GM23338 (cell line): ENCODE data around the gene FBXO31. TPM values are rescaled to one million over a fixed set of nuclear protein-coding genes. Genes with fewer than 3 reads are reported as not detected.

Experiments used
- ATAC-seq: fragments of 200-7000 bp; cut with Tn5 transposase; 3 replicates; pipeline ENCODE4 v1.9.1; 2020
- DNase-seq: peaks from one replicate; pipeline ENCODE4 v3.0.0-alpha.2; 2015; ENCODE audit warnings: low spot score
- H2AFZ ChIP-seq: fragments of 200-600 bp; sonication (generic); 2 replicates; pipeline ENCODE4 v1.8.0; 2016; ENCODE audit warnings: antibody characterized with exemption, mild to moderate bottlenecking, moderate library complexity
- H3F3A ChIP-seq: fragments of 200-600 bp; sonication (generic); replicated peaks from 2 replicates; pipeline ENCODE4 v1.8.0; 2017; ENCODE audit warnings: antibody characterized with exemption, mixed run types, low read depth
- H3K27ac ChIP-seq: fragments of 200-600 bp; sonication (generic); 2 replicates; pipeline ENCODE4 v1.6.1; 2016; ENCODE audit warnings: low read depth
- H3K27me3 ChIP-seq: fragments of 200-600 bp; sonication (generic); 2 replicates; pipeline ENCODE4 v1.8.0; 2016; ENCODE audit warnings: mild to moderate bottlenecking, mixed run types, moderate library complexity; ENCODE audit not compliant: insufficient read depth
- H3K36me3 ChIP-seq: fragments of 200-600 bp; sonication (generic); 2 replicates; pipeline ENCODE4 v1.8.0; 2016; ENCODE audit warnings: mild to moderate bottlenecking; ENCODE audit not compliant: insufficient read depth
- H3K4me1 ChIP-seq: fragments of 200-600 bp; sonication (generic); 2 replicates; pipeline ENCODE4 v1.8.0; 2016; ENCODE audit warnings: mild to moderate bottlenecking, moderate library complexity; ENCODE audit not compliant: insufficient read depth
- H3K4me2 ChIP-seq: fragments of 200-600 bp; sonication (generic); 2 replicates; pipeline ENCODE4 v1.7.1; 2017; ENCODE audit warnings: mixed run types
- H3K4me3 ChIP-seq: fragments of 200-600 bp; sonication (generic); 2 replicates; pipeline ENCODE4 v1.6.1; 2016; ENCODE audit warnings: mixed run types
- H3K79me2 ChIP-seq: fragments of 200-600 bp; sonication (generic); replicated peaks from 2 replicates; pipeline ENCODE4 v1.8.0; 2017; ENCODE audit warnings: mild to moderate bottlenecking; ENCODE audit not compliant: insufficient read depth
- H3K9me2 ChIP-seq: fragments of 200-600 bp; sonication (generic); 2 replicates; pipeline ENCODE4 v1.8.0; 2017; ENCODE audit not compliant: insufficient read depth
- H4K20me1 ChIP-seq: fragments of 200-600 bp; sonication (generic); replicated peaks from 2 replicates; pipeline ENCODE4 v1.8.0; 2017; ENCODE audit warnings: mild to moderate bottlenecking; ENCODE audit not compliant: insufficient read depth
- H3K27ac Mint-ChIP-seq: 2 replicates; pipeline ENCODE4 v1.8.0; 2020; ENCODE audit warnings: inconsistent platforms, mild to moderate bottlenecking, moderate library complexity, mixed read lengths
- H3K27me3 Mint-ChIP-seq: 3 replicates; pipeline ENCODE4 v1.8.0; 2022; ENCODE audit warnings: low read depth, mild to moderate bottlenecking, moderate library complexity, mixed read lengths, inconsistent platforms; ENCODE audit not compliant: insufficient read depth, poor library complexity
- H3K36me3 Mint-ChIP-seq: 3 replicates; pipeline ENCODE4 v1.8.0; 2021; ENCODE audit warnings: low read depth, mild to moderate bottlenecking, inconsistent platforms, moderate library complexity, mixed read lengths
- H3K4me1 Mint-ChIP-seq: 3 replicates; pipeline ENCODE4 v1.8.0; 2020; ENCODE audit warnings: mild to moderate bottlenecking, inconsistent platforms, mixed read lengths
- H3K4me3 Mint-ChIP-seq: 3 replicates; pipeline ENCODE4 v1.8.0; 2021; ENCODE audit warnings: moderate library complexity, mild to moderate bottlenecking, inconsistent platforms, mixed read lengths
- H3K9me3 Mint-ChIP-seq: 3 replicates; pipeline ENCODE4 v1.8.0; 2020; ENCODE audit warnings: moderate library complexity, mild to moderate bottlenecking, inconsistent platforms, mixed read lengths
- CREB1 ChIP-seq: fragments of 250-450 bp; sonication (Bioruptor Pico); IDR thresholded peaks from 2 replicates; pipeline ENCODE4 v1.5.0; 2020; ENCODE audit warnings: low read depth, mild to moderate bottlenecking, moderate library complexity
- CTCF ChIP-seq, 2 experiments: fragments of 200-600 bp in 1 of 2; sonication (generic) in 1 of 2; conservative IDR thresholded peaks; 2 replicates each; pipeline versions ENCODE4 v1.5.1 to v1.6.1; 2016 to 2017; ENCODE audit warnings: antibody characterized with exemption in 2 of 2, low read depth in 2 of 2, mild to moderate bottlenecking in 2 of 2, moderate library complexity in 1 of 2
- ETS1 ChIP-seq: IDR thresholded peaks from 2 replicates; pipeline ENCODE4 v1.6.1; 2016; ENCODE audit warnings: antibody characterized with exemption
- EZH2 ChIP-seq: fragments of 200-600 bp; sonication (generic); IDR thresholded peaks from one replicate; pipeline ENCODE4 v1.8.0; 2017; ENCODE audit warnings: antibody characterized with exemption, mild to moderate bottlenecking, low read depth; ENCODE audit not compliant: unreplicated experiment
- JUNB ChIP-seq: IDR thresholded peaks from one replicate; pipeline ENCODE4 v1.6.1; 2016; ENCODE audit warnings: antibody characterized with exemption; ENCODE audit not compliant: unreplicated experiment
- NANOG ChIP-seq: IDR thresholded peaks from 2 replicates; pipeline ENCODE4 v1.6.1; 2016; ENCODE audit warnings: antibody characterized with exemption, borderline replicate concordance
- POLR2AphosphoS5 ChIP-seq: IDR thresholded peaks from 2 replicates; pipeline ENCODE4 v1.6.1; 2016; ENCODE audit warnings: antibody characterized with exemption, low read depth
- polyA plus RNA-seq: library from polyadenylated mRNA; unstranded; fragments of >200 nt; fragmentation: Nextera tagmentation; extraction: Ambion mirVana; gene quantifications from 2 replicates; pipeline ENCODE4 v1.2.1, GENCODE V29; 2016
- total RNA-seq: library from RNA; depleted of rRNA; stranded (reverse); fragments of >200 nt; shearing (Covaris generic); gene quantifications from 2 replicates; pipeline ENCODE4 v1.2.3, GENCODE V29; 2014
- TF ChIP-seq, protein P1 (sequence below): IDR thresholded peaks from one replicate; pipeline ENCODE4 v1.6.1; 2018; ENCODE audit warnings: antibody characterized with exemption; ENCODE audit not compliant: unreplicated experiment

FBXO31 gene
- total and polyA plus RNA-seq, 2 experiments from 2014 or later: 7.0 to 23.8 TPM

- H3K9me3 Mint-ChIP-seq: no peaks in the 10 kb centered on the region; the same call in 2 of the 3 replicates
- H3K36me3 Mint-ChIP-seq: peaks cover 3% of the 10 kb centered on the region; the same call in 2 of the 3 replicates
- Histone ChIP-seq H3K9me2 (no peaks in the 10 kb centered on the region), H3K4me1 (peaks cover 12% of the 10 kb centered on the region), H3K36me3 (no peaks in the 10 kb centered on the region), H3K4me3 (peak overlapping the region; percentile 79), H3K27ac (no peak overlapping the region), H2AFZ (no peak overlapping the region), H3K27me3 (no peaks in the 10 kb centered on the region), H4K20me1 (peaks cover 40% of the 10 kb centered on the region), H3F3A (0 out of 2 replicates have a peak, but pooled peaks cover 10% of the 10 kb centered on the region), H3K4me2 (peak overlapping the region; percentile 94), H3K79me2 (peaks cover 51% of the 10 kb centered on the region)
- 0 out of 2 replicates have a peak overlapping the region, but pooled peaks have one; percentile 80 for H3K27ac Mint-ChIP-seq
- TF ChIP-seq, protein P1, sequence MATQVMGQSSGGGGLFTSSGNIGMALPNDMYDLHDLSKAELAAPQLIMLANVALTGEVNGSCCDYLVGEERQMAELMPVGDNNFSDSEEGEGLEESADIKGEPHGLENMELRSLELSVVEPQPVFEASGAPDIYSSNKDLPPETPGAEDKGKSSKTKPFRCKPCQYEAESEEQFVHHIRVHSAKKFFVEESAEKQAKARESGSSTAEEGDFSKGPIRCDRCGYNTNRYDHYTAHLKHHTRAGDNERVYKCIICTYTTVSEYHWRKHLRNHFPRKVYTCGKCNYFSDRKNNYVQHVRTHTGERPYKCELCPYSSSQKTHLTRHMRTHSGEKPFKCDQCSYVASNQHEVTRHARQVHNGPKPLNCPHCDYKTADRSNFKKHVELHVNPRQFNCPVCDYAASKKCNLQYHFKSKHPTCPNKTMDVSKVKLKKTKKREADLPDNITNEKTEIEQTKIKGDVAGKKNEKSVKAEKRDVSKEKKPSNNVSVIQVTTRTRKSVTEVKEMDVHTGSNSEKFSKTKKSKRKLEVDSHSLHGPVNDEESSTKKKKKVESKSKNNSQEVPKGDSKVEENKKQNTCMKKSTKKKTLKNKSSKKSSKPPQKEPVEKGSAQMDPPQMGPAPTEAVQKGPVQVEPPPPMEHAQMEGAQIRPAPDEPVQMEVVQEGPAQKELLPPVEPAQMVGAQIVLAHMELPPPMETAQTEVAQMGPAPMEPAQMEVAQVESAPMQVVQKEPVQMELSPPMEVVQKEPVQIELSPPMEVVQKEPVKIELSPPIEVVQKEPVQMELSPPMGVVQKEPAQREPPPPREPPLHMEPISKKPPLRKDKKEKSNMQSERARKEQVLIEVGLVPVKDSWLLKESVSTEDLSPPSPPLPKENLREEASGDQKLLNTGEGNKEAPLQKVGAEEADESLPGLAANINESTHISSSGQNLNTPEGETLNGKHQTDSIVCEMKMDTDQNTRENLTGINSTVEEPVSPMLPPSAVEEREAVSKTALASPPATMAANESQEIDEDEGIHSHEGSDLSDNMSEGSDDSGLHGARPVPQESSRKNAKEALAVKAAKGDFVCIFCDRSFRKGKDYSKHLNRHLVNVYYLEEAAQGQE: no peak
- peak; percentile 23 to 55; a peak in 3 of 4 replicates for TF ChIP-seq CTCF (conservative IDR thresholded peaks at IDR 0.05; ENCODE audit: low read depth in 2 of 2)
- peaks cover 12% of the 10 kb centered on the region for H3K27me3 Mint-ChIP-seq
- peaks cover 26% of the 10 kb centered on the region for H3K4me1 Mint-ChIP-seq
- DNase-seq (peak; percentile 71), ATAC-seq (peak; percentile 15)
- H3K4me3 Mint-ChIP-seq: peak overlapping the region; percentile 88
Observed at GRCh38 chr16:87392821-87393679, 9.5 kb upstream of the FBXO31 start.

DNA sequence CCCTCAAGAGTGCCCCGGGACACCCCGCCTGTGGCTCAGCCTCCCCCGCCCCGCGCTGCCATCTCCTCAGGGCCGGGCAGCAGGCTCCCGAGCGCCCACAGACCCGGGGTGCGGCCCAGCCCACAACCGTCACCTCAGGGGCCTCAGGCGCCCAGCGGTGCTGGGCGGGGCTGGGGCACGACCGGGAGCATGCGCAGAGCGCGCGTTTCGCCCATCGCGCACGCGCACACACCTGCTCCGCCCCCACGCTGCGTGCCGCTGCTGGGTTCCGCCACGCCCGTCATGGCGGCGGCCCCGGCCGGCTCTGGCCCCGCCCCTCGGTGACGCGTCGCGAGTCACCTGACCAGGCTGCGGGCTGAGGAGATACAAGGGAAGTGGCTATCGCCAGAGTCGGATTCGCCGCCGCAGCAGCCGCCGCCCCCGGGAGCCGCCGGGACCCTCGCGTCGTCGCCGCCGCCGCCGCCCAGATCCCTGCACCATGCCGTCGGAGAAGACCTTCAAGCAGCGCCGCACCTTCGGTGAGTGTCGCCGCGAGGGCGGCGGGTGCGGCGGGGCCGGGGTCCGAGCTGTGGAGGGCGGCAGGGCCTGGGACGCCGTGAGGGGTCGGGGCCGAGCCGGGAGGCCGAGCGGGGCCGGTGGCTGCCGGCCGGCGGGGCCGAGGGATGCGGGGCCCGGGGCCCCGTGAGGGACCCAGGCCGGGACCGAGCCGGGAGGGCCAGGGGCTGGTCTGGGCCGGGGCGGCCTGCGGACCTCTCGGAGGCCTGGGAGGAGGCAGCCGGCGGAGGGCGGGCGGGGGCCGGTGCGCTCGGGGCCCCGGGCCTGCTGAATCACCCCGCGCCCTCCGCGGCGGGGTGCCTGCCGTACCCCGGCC is 8.6 kb upstream of the FBXO31 start, which contains the start of gene MAP1LC3B:
Gene MAP1LC3B (plus strand): TSS at position 387 of the 871 bp plus-strand sequence. CDS start 92 bp downstream, at position 479.
- H3K27ac ChIP-seq: peak within 1 kb of the TSS; percentile 67; the same call in 1 of the 2 replicates
- Mint-ChIP-seq H3K27ac (peak within 1 kb of the TSS; percentile 80; the same call in 1 of the 2 replicates), H3K9me3 (no peaks in the 10 kb centered on the region; the same call in 2 of the 3 replicates), H3K4me3 (peak within 1 kb of the TSS; percentile 88), H3K36me3 (peaks cover 3% of the 10 kb centered on the region; the same call in 2 of the 3 replicates), H3K4me1 (peaks cover 33% of the 10 kb centered on the region), H3K27me3 (peaks cover 16% of the 10 kb centered on the region)
- H3K36me3 ChIP-seq: no peaks in the 10 kb centered on the region
- peaks cover 32% of the 10 kb centered on the region for H4K20me1 ChIP-seq
- peaks cover 43% of the 10 kb centered on the region for H3K79me2 ChIP-seq
- H3K9me2 ChIP-seq: no peaks in the 10 kb centered on the region
- H3K4me2 ChIP-seq: peak within 1 kb of the TSS; percentile 94
- H3K4me3 ChIP-seq: peak within 1 kb of the TSS; percentile 79
- peaks cover 19% of the 10 kb centered on the region for H3K4me1 ChIP-seq
- ATAC-seq: peak; percentile 63
- peak; percentile 95 for DNase-seq
- H3K27me3 ChIP-seq: no peaks in the 10 kb centered on the region
- H2AFZ ChIP-seq: peak within 1 kb of the TSS; percentile 56
- H3F3A ChIP-seq: 0 out of 2 replicates have a peak, but pooled peaks cover 10% of the 10 kb centered on the region
- TF ChIP-seq CREB1 (peak; percentile 96), EZH2 (no peak), ETS1 (peak; percentile 92), NANOG (no peak), POLR2AphosphoS5 (peak; percentile 83), JUNB (no peak)
- TF ChIP-seq, protein P1: no peak
